A549 (cell line): ENCODE measurements around the gene ABCA7. TPM values are rescaled to one million over a fixed set of nuclear protein-coding genes. Genes with fewer than 3 reads are reported as not detected.
A peak's percentile ranks its signal among the peaks of the same experiment; 100 is the strongest.

Experiments used
- ATAC-seq, 2 experiments: fragments of 200-7000 bp in 1 of 2; fragments of >200 bp in 1 of 2; cut with Nextera tagmentation in 1 of 2; cut with Tn5 transposase in 1 of 2; 3 replicates each; pipeline versions ENCODE4 v1.8.0 to v1.9.1; 2018 to 2020; ENCODE audit warnings: mild to moderate bottlenecking in 1 of 2, moderate library complexity in 1 of 2
- CTCF ChIA-PET: fragments of 300-600 bp; sonication (Branson Sonifier 250); formaldehyde crosslinking; extraction: SDS; loops from one replicate; lab custom pipeline; 2021; ENCODE audit warnings: antibody characterized with exemption, inconsistent platforms; lab: Yijun Ruan, JAX
- POLR2A ChIA-PET: fragments of 350-600 bp; formaldehyde crosslinking; extraction: SDS; loops from one replicate; lab custom pipeline; 2021; ENCODE audit warnings: antibody characterized with exemption, inconsistent platforms; lab: Yijun Ruan, JAX
- DNase-seq, 2 experiments: peaks; one replicate each; pipeline versions ENCODE4 v3.0.0 to v3.0.0-alpha.2; 2011 to 2016; ENCODE audit warnings: low read depth in 1 of 2, low spot score in 1 of 2
- FAIRE-seq: peaks from 2 replicates; lab custom pipeline; 2011; peaks lifted over from hg19 to GRCh38; lab: Jason Lieb, UNC
- H3K27ac ChIP-seq, 2 experiments: fragments of >200 bp; sonication (Bioruptor Twin); formaldehyde crosslinking; 3 replicates each; pipeline ENCODE4 v1.5.1; 2016 to 2017
- H3K4me1 ChIP-seq: fragments of >200 bp; sonication (Bioruptor Twin); formaldehyde crosslinking; 3 replicates; pipeline ENCODE4 v1.6.1; 2016
- H3K4me2 ChIP-seq: fragments of >200 bp; sonication (Bioruptor Twin); formaldehyde crosslinking; 3 replicates; pipeline ENCODE4 v1.6.1; 2016
- H3K4me3 ChIP-seq: fragments of >200 bp; sonication (Bioruptor Twin); formaldehyde crosslinking; 3 replicates; pipeline ENCODE4 v1.5.1; 2016
- H3K9me3 ChIP-seq: fragments of >200 bp; sonication (Bioruptor Twin); formaldehyde crosslinking; 3 replicates; pipeline ENCODE4 v1.6.1; 2016
- BHLHE40 ChIP-seq: IDR thresholded peaks from 2 replicates; pipeline ENCODE4 v1.6.1; 2012; ENCODE audit warnings: low read depth, low read length, inconsistent platforms
- CBX8 ChIP-seq: fragments of 200-600 bp; sonication (generic); IDR thresholded peaks from 2 replicates; pipeline ENCODE4 v1.6.1; 2016
- CEBPB ChIP-seq, 2 experiments: fragments of >200 bp in 1 of 2; sonication (Bioruptor Twin) in 1 of 2; formaldehyde crosslinking in 1 of 2; IDR thresholded peaks; 2 replicates each; pipeline ENCODE4 v1.6.1; 2012 to 2016
- CHD4 ChIP-seq: fragments of 200-600 bp; sonication (generic); IDR thresholded peaks from 2 replicates; pipeline ENCODE4 v1.6.1; 2016; ENCODE audit warnings: antibody characterized with exemption, mild to moderate bottlenecking, borderline replicate concordance
- ESRRA ChIP-seq: fragments of 150-350 bp; IDR thresholded peaks from 2 replicates; pipeline ENCODE4 v1.6.1; 2014; ENCODE audit warnings: mild to moderate bottlenecking, low read length, borderline replicate concordance
- FOSL2 ChIP-seq, 2 experiments: fragments of 450-650 bp in 1 of 2; fragments of >200 bp in 1 of 2; sonication (Bioruptor Twin) in 1 of 2; formaldehyde crosslinking; IDR thresholded peaks; 2 replicates each; pipeline versions ENCODE4 v1.5.0 to v1.6.1; 2016 to 2020; ENCODE audit warnings: mild to moderate bottlenecking in 1 of 2, moderate library complexity in 1 of 2
- FOXS1 ChIP-seq: fragments of 250-450 bp; sonication (Bioruptor Pico); IDR thresholded peaks from 2 replicates; pipeline ENCODE4 v1.5.0; 2020; ENCODE audit warnings: mild to moderate bottlenecking, moderate library complexity
- HDAC2 ChIP-seq: fragments of 200-600 bp; sonication (generic); IDR thresholded peaks from 2 replicates; pipeline ENCODE4 v1.6.1; 2016
- HEYL ChIP-seq: fragments of 250-450 bp; sonication (Bioruptor Pico); IDR thresholded peaks from 2 replicates; pipeline ENCODE4 v1.8.0; 2021; ENCODE audit warnings: mild to moderate bottlenecking, moderate library complexity
- HOXA7 ChIP-seq: fragments of 250-450 bp; sonication (Bioruptor Pico); IDR thresholded peaks from 2 replicates; pipeline ENCODE4 v1.5.0; 2020; ENCODE audit warnings: mild to moderate bottlenecking, moderate library complexity
- KDM1A ChIP-seq: fragments of 200-600 bp; sonication (generic); IDR thresholded peaks from 2 replicates; pipeline ENCODE4 v1.6.1; 2016; ENCODE audit warnings: low read depth, mild to moderate bottlenecking
- NR3C1 ChIP-seq: fragments of >200 bp; sonication (Bioruptor Twin); formaldehyde crosslinking; IDR thresholded peaks from 3 replicates; pipeline ENCODE4 v1.6.1; 2017
- POLR2A ChIP-seq: IDR thresholded peaks from 2 replicates; pipeline ENCODE4 v1.6.1; 2012; ENCODE audit warnings: mild to moderate bottlenecking, low read length
- POLR2AphosphoS2 ChIP-seq: conservative IDR thresholded peaks from 2 replicates; pipeline ENCODE4 v1.6.1; 2012; ENCODE audit warnings: low read length, improper control_type of control experiment, inconsistent platforms
- RAD21 ChIP-seq, 2 experiments: fragments of >200 bp in 1 of 2; sonication (Bioruptor Twin) in 1 of 2; formaldehyde crosslinking in 1 of 2; IDR thresholded peaks in 1 of 2; conservative IDR thresholded peaks in 1 of 2; 2 replicates in 1 of 2; 3 replicates in 1 of 2; pipeline ENCODE4 v1.6.1; 2012 to 2018; ENCODE audit warnings: inconsistent platforms in 1 of 2
- RARB ChIP-seq: fragments of 250-450 bp; sonication (Bioruptor Pico); IDR thresholded peaks from 2 replicates; pipeline ENCODE4 v1.8.0; 2021; ENCODE audit warnings: mild to moderate bottlenecking, moderate library complexity
- SMC3 ChIP-seq: fragments of >200 bp; sonication (Bioruptor Twin); formaldehyde crosslinking; IDR thresholded peaks from 3 replicates; pipeline ENCODE4 v1.6.1; 2018; ENCODE audit warnings: inconsistent platforms
- ZFP36 ChIP-seq: fragments of 450-650 bp; IDR thresholded peaks from 2 replicates; pipeline ENCODE4 v1.6.1; 2014; ENCODE audit warnings: borderline replicate concordance; ENCODE audit not compliant: partially characterized antibody
- WGBS: methylation state at CpG from one replicate; pipeline ENCODE4 v1.1.6; 2017; ENCODE audit errors: missing lambda C conversion rate; 5-methylcytosine and 5-hydroxymethylcytosine counted together
- polyA plus RNA-seq, 4 experiments: library from polyadenylated mRNA; depleted of rRNA in 3 of 4; stranded (reverse); fragments of >200 nt; fragmentation: RNase III in 1 of 4; extraction: RNeasy Plus Mini Kit Qiagen cat#74134 plus additional on column Dnase treatment in 1 of 4; gene quantifications; 2 replicates in 3 of 4; 3 replicates in 1 of 4; pipeline ENCODE4 v1.2.3, GENCODE V29; 2011 to 2017
- TF ChIP-seq, protein P1 (sequence below): fragments of 200-600 bp; sonication (generic); IDR thresholded peaks from 2 replicates; pipeline ENCODE4 v1.6.1; 2016; ENCODE audit warnings: antibody characterized with exemption, mild to moderate bottlenecking, moderate library complexity
- TF ChIP-seq, protein P2 (sequence below): IDR thresholded peaks from 2 replicates; pipeline ENCODE4 v1.6.1; 2012
- TF ChIP-seq, protein P3 (sequence below): fragments of 250-450 bp; sonication (Bioruptor Pico); IDR thresholded peaks from 2 replicates; pipeline ENCODE4 v1.5.0; 2021; ENCODE audit warnings: mild to moderate bottlenecking, moderate library complexity, borderline replicate concordance
- TF ChIP-seq, protein P4 (sequence below): fragments of >200 bp; sonication (Bioruptor Twin); formaldehyde crosslinking; IDR thresholded peaks from 2 replicates; pipeline ENCODE4 v1.6.1; 2016

ABCA7 gene
- polyA plus RNA-seq, 2 of the 4 experiments (the other 2 are of a cell fraction): 5.0 to 13.5 TPM

DNA sequence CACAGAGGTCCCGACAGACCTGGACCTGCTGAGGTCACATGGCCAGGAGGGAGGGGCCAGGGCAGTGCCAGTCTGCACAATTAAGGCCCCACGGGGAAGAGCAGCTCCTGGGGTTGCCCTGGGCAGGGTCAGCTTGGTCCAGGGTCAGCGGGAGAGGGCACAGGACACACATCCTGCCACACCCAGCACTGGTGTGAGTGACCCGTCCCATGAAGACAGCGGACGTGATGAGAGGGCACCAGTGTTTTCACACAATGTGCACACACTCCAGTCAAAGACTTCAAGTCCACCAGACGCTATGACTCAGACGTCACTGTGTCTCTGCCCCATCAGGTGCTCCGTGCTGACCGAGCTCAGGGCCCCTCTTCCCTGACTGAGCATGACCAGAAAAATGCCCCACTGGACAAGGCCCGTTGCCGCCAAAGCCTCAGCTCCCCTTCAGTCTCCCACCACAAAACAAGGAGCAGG, 23.2 kb upstream of the ABCA7 start:
- TF ChIP-seq RAD21 (conservative IDR thresholded peaks at IDR 0.05 in 1 of 2, IDR thresholded peaks at IDR 0.05 in 1 of 2): no peak
- no peak for TF ChIP-seq FOSL2 (IDR thresholded peaks at IDR 0.05)
- peak; percentile 37; the same call in 1 of the 2 replicates for TF ChIP-seq FOSL2 (CRISPR knock-in tag; IDR thresholded peaks at IDR 0.05)
- TF ChIP-seq HOXA7 (CRISPR knock-in tag): no peak
- TF ChIP-seq KDM1A: no peak
- TF ChIP-seq HDAC2: no peak
- FAIRE-seq (no peak), DNase-seq (peak in 1 of 2 experiments; percentile 60), ATAC-seq (peak; percentile 32 to 37; a peak in 3 of 6 replicates)
- ChIA-PET POLR2A (interaction anchor here (0.8 kb wide), 1 partner anchor 14 kb away, joined by 3 read pairs; no protein-coding TSS in a partner anchor), CTCF (interaction anchor here (0.9 kb wide), 1 partner anchor 19 kb away, joined by 3 read pairs; no protein-coding TSS in a partner anchor)
- no peaks in the 10 kb centered on the region for H3K9me3 ChIP-seq
- peaks cover 38% of the 10 kb centered on the region for H3K4me1 ChIP-seq
- WGBS: 30% methylated on average over 11 of the region's 12 CpGs
- H3K4me3 ChIP-seq: no peak overlapping the region
- H3K4me2 ChIP-seq: peak overlapping the region; percentile 92
- H3K27ac ChIP-seq: peak overlapping the region; percentile 62 to 82; a peak in 4 of 6 replicates

DNA sequence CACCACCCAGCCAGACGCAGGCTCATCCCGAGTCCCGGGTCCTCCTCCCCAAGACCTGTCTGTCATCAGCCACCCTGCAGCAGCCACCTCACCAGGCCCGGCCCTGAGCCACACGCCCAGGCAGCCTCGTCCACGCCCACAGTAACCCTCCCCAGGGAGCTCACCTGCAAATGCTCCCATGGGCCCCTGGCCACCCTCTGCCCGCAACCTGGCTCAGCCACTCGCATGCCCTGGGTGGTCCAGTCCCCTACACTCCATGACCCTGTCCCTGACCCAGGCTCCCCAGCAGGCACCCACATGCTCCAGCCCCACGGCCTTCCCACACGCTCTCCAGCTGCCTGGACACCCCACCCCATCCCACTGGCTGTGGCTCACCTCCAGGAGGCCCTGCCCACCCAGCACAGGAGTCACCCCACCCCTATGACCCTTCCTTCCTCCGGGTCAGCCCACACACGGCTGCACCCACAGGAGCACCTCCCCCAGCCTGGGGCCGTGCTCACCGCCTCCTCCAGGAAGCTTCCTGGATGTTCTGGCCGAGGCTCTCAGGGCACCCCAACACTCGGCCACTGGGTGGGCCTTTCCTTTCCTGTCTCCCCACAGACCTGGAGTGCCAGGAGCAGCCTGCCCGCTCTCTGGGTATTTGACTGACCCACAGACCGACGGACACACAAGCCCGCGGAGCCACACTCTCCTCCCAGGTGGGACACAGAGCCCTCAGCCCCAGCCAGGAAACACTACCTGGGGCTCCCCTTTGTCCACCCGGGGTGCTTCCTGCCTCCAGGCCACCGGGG, 22.6 kb upstream of the ABCA7 start:
- ATAC-seq (peak; percentile 9 to 20; a peak in 3 of 6 replicates), DNase-seq (no peak), FAIRE-seq (no peak)
- 54% methylated on average over 10 of the region's 24 CpGs for WGBS
- TF ChIP-seq, protein P1, sequence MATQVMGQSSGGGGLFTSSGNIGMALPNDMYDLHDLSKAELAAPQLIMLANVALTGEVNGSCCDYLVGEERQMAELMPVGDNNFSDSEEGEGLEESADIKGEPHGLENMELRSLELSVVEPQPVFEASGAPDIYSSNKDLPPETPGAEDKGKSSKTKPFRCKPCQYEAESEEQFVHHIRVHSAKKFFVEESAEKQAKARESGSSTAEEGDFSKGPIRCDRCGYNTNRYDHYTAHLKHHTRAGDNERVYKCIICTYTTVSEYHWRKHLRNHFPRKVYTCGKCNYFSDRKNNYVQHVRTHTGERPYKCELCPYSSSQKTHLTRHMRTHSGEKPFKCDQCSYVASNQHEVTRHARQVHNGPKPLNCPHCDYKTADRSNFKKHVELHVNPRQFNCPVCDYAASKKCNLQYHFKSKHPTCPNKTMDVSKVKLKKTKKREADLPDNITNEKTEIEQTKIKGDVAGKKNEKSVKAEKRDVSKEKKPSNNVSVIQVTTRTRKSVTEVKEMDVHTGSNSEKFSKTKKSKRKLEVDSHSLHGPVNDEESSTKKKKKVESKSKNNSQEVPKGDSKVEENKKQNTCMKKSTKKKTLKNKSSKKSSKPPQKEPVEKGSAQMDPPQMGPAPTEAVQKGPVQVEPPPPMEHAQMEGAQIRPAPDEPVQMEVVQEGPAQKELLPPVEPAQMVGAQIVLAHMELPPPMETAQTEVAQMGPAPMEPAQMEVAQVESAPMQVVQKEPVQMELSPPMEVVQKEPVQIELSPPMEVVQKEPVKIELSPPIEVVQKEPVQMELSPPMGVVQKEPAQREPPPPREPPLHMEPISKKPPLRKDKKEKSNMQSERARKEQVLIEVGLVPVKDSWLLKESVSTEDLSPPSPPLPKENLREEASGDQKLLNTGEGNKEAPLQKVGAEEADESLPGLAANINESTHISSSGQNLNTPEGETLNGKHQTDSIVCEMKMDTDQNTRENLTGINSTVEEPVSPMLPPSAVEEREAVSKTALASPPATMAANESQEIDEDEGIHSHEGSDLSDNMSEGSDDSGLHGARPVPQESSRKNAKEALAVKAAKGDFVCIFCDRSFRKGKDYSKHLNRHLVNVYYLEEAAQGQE: no peak
- TF ChIP-seq ZFP36 (peak; percentile 21), SMC3 (no peak), BHLHE40 (no peak)
- H3K4me3 ChIP-seq: no peak overlapping the region
- peak overlapping the region; percentile 92 for H3K4me2 ChIP-seq
- peaks cover 38% of the 10 kb centered on the region for H3K4me1 ChIP-seq
- peak overlapping the region; percentile 62 to 82; a peak in 5 of 6 replicates for H3K27ac ChIP-seq
- POLR2A ChIA-PET: interaction anchor here (0.8 kb wide), 1 partner anchor 14 kb away, joined by 3 read pairs; no protein-coding TSS in a partner anchor
- H3K9me3 ChIP-seq: no peaks in the 10 kb centered on the region
- CTCF ChIA-PET: interaction anchor here (0.9 kb wide), 1 partner anchor 19 kb away, joined by 3 read pairs; no protein-coding TSS in a partner anchor

DNA sequence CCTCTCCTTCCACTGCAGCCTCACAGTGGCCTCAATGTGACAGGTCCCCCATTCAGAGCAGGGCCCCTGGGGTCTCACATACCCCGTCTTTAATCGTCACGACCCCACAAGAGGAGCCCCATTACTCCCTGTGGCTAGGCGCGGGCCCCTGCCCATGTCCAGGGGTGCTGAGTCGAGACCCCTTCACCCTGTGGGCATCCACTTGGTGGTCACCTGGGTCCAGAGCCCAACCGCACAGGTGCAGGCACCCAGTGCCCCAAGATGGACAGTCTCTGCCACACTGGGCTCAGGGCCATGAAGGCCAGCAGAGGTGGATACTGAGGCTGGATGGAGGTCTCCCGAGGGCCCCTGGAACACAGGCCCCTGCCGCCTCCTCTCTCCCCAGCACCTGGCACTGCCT, 22.0 kb upstream of the ABCA7 start:
- no peak for TF ChIP-seq CBX8
- TF ChIP-seq, protein P2, sequence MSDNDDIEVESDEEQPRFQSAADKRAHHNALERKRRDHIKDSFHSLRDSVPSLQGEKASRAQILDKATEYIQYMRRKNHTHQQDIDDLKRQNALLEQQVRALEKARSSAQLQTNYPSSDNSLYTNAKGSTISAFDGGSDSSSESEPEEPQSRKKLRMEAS: no peak
- H3K4me2 ChIP-seq: peak overlapping the region; percentile 92
- peaks cover 38% of the 10 kb centered on the region for H3K4me1 ChIP-seq
- peak overlapping the region; percentile 62 to 82; a peak in 4 of 6 replicates for H3K27ac ChIP-seq
- ChIA-PET POLR2A (no interaction called here), CTCF (no interaction called here)
- DNase-seq (no peak), FAIRE-seq (no peak), ATAC-seq (no peak)
- WGBS: 84% methylated on average over 7 of the region's 9 CpGs
- no peak overlapping the region for H3K4me3 ChIP-seq
- no peaks in the 10 kb centered on the region for H3K9me3 ChIP-seq

DNA sequence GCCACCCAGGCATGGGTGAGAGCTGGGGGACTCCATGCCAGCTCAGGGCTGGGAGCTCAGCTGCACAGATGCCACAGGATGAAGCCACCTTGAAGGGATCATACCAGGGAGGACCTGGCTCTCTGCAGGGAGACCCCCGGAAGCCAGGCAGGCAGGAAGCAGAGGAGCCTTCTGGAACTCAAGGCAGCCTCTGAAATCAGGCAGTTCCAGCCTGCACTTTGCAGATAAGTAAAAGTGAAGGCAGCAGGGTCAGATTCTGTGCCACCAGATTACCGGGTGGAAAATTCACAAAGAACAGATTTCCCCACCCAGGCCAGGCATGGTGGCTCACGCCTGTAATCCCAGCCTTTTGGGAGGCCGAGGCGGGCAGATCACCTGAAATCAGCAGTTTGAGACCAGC, 21.5 kb upstream of the ABCA7 start:
- ChIA-PET POLR2A (no interaction called here), CTCF (interaction anchor here (1.2 kb wide), 1 partner anchor 204 kb away, joined by 6 read pairs; no protein-coding TSS in a partner anchor)
- H3K27ac ChIP-seq: peak overlapping the region; percentile 62 to 82; a peak in 3 of 6 replicates
- H3K9me3 ChIP-seq: no peaks in the 10 kb centered on the region
- no peak for ATAC-seq
- no peak overlapping the region for H3K4me3 ChIP-seq
- WGBS: 74% methylated on average over 5 of the region's 5 CpGs
- peak overlapping the region; percentile 92 for H3K4me2 ChIP-seq
- peaks cover 38% of the 10 kb centered on the region for H3K4me1 ChIP-seq
- TF ChIP-seq HEYL (CRISPR knock-in tag): no peak
- TF ChIP-seq POLR2A: no peak
- TF ChIP-seq CHD4: no peak
- TF ChIP-seq ESRRA: no peak
- TF ChIP-seq POLR2AphosphoS2: no peak
- no peak for TF ChIP-seq CEBPB (IDR thresholded peaks at IDR 0.05)
- TF ChIP-seq, protein P3, sequence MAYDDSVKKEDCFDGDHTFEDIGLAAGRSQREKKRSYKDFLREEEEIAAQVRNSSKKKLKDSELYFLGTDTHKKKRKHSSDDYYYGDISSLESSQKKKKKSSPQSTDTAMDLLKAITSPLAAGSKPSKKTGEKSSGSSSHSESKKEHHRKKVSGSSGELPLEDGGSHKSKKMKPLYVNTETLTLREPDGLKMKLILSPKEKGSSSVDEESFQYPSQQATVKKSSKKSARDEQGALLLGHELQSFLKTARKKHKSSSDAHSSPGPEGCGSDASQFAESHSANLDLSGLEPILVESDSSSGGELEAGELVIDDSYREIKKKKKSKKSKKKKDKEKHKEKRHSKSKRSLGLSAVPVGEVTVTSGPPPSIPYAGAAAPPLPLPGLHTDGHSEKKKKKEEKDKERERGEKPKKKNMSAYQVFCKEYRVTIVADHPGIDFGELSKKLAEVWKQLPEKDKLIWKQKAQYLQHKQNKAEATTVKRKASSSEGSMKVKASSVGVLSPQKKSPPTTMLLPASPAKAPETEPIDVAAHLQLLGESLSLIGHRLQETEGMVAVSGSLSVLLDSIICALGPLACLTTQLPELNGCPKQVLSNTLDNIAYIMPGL (CRISPR knock-in tag): no peak
- no peak for TF ChIP-seq RARB (CRISPR knock-in tag)
- TF ChIP-seq, protein P4, sequence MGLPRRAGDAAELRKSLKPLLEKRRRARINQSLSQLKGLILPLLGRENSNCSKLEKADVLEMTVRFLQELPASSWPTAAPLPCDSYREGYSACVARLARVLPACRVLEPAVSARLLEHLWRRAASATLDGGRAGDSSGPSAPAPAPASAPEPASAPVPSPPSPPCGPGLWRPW: no peak
- no peak for TF ChIP-seq NR3C1
- TF ChIP-seq ZFP36: no peak
- TF ChIP-seq FOXS1 (CRISPR knock-in tag): no peak
- no peak for FAIRE-seq
- no peak for DNase-seq
